SK-N-MC (cell line): ENCODE measurements around the gene SPRR4.

Experiments used
- EZH2 ChIP-seq: fragments of 200-600 bp; sonication (generic); IDR thresholded peaks from one replicate; pipeline ENCODE4 v1.6.1; 2017; ENCODE audit warnings: antibody characterized with exemption
- FOXP2 ChIP-seq: optimal IDR thresholded peaks from 2 replicates; pipeline ENCODE3; 2011; ENCODE audit warnings: mild to moderate bottlenecking, moderate library complexity; ENCODE audit not compliant: insufficient read depth; ENCODE audit errors: extremely low read length, control extremely low read depth
- POLR2AphosphoS5 ChIP-seq: IDR thresholded peaks from 2 replicates; pipeline ENCODE4 v1.6.1; 2012; ENCODE audit warnings: mild to moderate bottlenecking, low read depth, low read length, borderline replicate concordance

- TF ChIP-seq POLR2AphosphoS5 (no peak), EZH2 (no peak), FOXP2 (no peak)
These were observed 10.2 kb downstream of the SPRR4 start for GRCh38 chr1:152980676-152981075.
